K562 (cell line): ENCODE results near the gene ABL1. TPM values are rescaled to one million over a fixed set of nuclear protein-coding genes. Genes with fewer than 3 reads are reported as not detected.
"Not testable (repeated sequence)": the region's sequence is repeated elsewhere in the genome, so short reads cannot be mapped to it uniquely, and the experiment has no call there.

Source experiments
- ATAC-seq: fragments of 200-7000 bp; cut with Tn5 transposase; 3 replicates; pipeline ENCODE4 v1.9.1; 2020; ENCODE audit warnings: moderate library complexity
- BruUV-seq: library from RNA; stranded (reverse); fragments of 400-500 nt; replicated peaks from 2 replicates; lab custom pipeline; 2021; lab: Mats Ljungman, UMichigan
- CTCF ChIA-PET: fragments of 300-600 bp; formaldehyde crosslinking; extraction: SDS; loops from one replicate; lab custom pipeline; 2021; ENCODE audit warnings: low intra/inter-chr PET ratio; lab: Yijun Ruan, JAX
- POLR2A ChIA-PET: fragments of 300-600, 350-650 bp; sonication (Branson Sonifier 250); formaldehyde crosslinking; extraction: SDS; loops from one replicate; lab custom pipeline; 2021; ENCODE audit warnings: antibody characterized with exemption, inconsistent platforms; lab: Yijun Ruan, JAX
- DNase-seq, 4 experiments: peaks; one replicate each; pipeline versions ENCODE4 v3.0.0 to v3.0.0-alpha.2; 2011 to 2018; ENCODE audit warnings: low spot score in 3 of 4, mixed read lengths in 3 of 4; ENCODE audit errors: extremely low read depth in 1 of 4
- FAIRE-seq: peaks from 2 replicates; lab custom pipeline; 2011; peaks lifted over from hg19 to GRCh38; lab: Jason Lieb, UNC
- H2AFZ ChIP-seq: 2 replicates; pipeline ENCODE4 v1.6.0; 2011; ENCODE audit warnings: low read depth, low read length, control low read depth, inconsistent platforms
- H3K27ac ChIP-seq: fragments of 200-600 bp; 3 replicates; pipeline ENCODE4 v1.8.0; 2011; ENCODE audit warnings: low read depth, mild to moderate bottlenecking, control low read depth, inconsistent platforms, low read length, moderate library complexity, mixed read lengths; ENCODE audit errors: extremely low read depth
- H3K27me3 ChIP-seq, 2 experiments: fragments of 300-600 bp in 1 of 2; 2 replicates in 1 of 2; 3 replicates in 1 of 2; pipeline versions ENCODE4 v1.6.0 to v1.8.0; 2011; ENCODE audit warnings: inconsistent platforms in 2 of 2, low read length in 2 of 2, mild to moderate bottlenecking in 1 of 2, mixed read lengths in 1 of 2, moderate library complexity in 1 of 2; ENCODE audit not compliant: control insufficient read depth in 2 of 2, insufficient read depth in 2 of 2
- H3K36me3 ChIP-seq: fragments of 300-600 bp; 3 replicates; pipeline ENCODE4 v1.8.0; 2011; ENCODE audit warnings: mild to moderate bottlenecking, low read length, inconsistent platforms; ENCODE audit not compliant: control insufficient read depth, insufficient read depth
- H3K4me1 ChIP-seq, 2 experiments: fragments of 200-600 bp in 1 of 2; replicated peaks in 1 of 2; 2 replicates in 1 of 2; 3 replicates in 1 of 2; pipeline versions ENCODE4 v1.5.1 to v1.8.0; 2011; ENCODE audit warnings: inconsistent platforms in 2 of 2, low read length in 2 of 2, mild to moderate bottlenecking in 1 of 2, mixed read lengths in 1 of 2, moderate library complexity in 1 of 2; ENCODE audit not compliant: control insufficient read depth in 2 of 2, insufficient read depth in 2 of 2
- H3K4me2 ChIP-seq: 2 replicates; pipeline ENCODE4 v1.6.1; 2011; ENCODE audit warnings: low read length, control low read depth, inconsistent platforms, mixed read lengths; ENCODE audit not compliant: insufficient read depth
- H3K4me3 ChIP-seq: fragments of 200-600 bp; sonication (generic), shearing (Covaris generic); 2 replicates; pipeline ENCODE4 v1.5.1; 2016; ENCODE audit warnings: control low read depth, inconsistent platforms
- H3K79me2 ChIP-seq: fragments of 200-600 bp; 3 replicates; pipeline ENCODE4 v1.8.0; 2011; ENCODE audit warnings: low read length, inconsistent platforms; ENCODE audit not compliant: control insufficient read depth, insufficient read depth
- H3K9ac ChIP-seq, 2 experiments: 2 replicates each; pipeline versions ENCODE4 v1.6.0 to v1.6.1; 2011; ENCODE audit warnings: low read depth in 2 of 2, low read length in 2 of 2, control low read depth in 1 of 2, inconsistent platforms in 1 of 2, mild to moderate bottlenecking in 1 of 2, mixed read lengths in 1 of 2; ENCODE audit not compliant: insufficient read depth in 1 of 2
- H3K9me1 ChIP-seq: one replicate; pipeline ENCODE4 v1.6.0; 2011; ENCODE audit warnings: inconsistent platforms, mild to moderate bottlenecking, low read length, moderate library complexity; ENCODE audit not compliant: control insufficient read depth, insufficient read depth
- H3K9me3 ChIP-seq: replicated peaks from 2 replicates; pipeline ENCODE4 v1.5.1; 2011; ENCODE audit warnings: low read depth, low read length, inconsistent platforms; ENCODE audit not compliant: control insufficient read depth, insufficient read depth
- H4K20me1 ChIP-seq: replicated peaks from 2 replicates; pipeline ENCODE4 v1.6.1; 2011; ENCODE audit warnings: low read length, inconsistent platforms, mixed read lengths; ENCODE audit not compliant: control insufficient read depth, insufficient read depth
- IFI16 ChIP-seq: fragments of 250-450 bp; sonication (Bioruptor Pico); IDR thresholded peaks from 2 replicates; pipeline ENCODE4 v2.1.2; 2022; ENCODE audit warnings: mild to moderate bottlenecking, inconsistent platforms
- WGBS: fragments of 100-300 bp; shearing (Covaris generic); methylation state at CpG from one replicate; pipeline ENCODE4 v1.1.6; 2016; ENCODE audit warnings: low coverage, mixed read lengths; ENCODE audit not compliant: insufficient coverage; ENCODE audit errors: missing lambda C conversion rate; 5-methylcytosine and 5-hydroxymethylcytosine counted together
- in situ Hi-C: fragments of 300-500 bp; cut with MboI; formaldehyde crosslinking; loops from 4 replicates; pipeline ENCODE4 v1.15.0; 2018; ENCODE audit warnings: inconsistent platforms, mixed read lengths
- intact Hi-C: fragments of 100-400 bp; cut with micrococcal nuclease; formaldehyde crosslinking; loops from 2 replicates; pipeline ENCODE4 v1.14.2; 2022
- polyA plus RNA-seq, 8 experiments: library from polyadenylated mRNA; depleted of rRNA in 4 of 8; stranded (reverse) in 5 of 8; unstranded in 3 of 8; fragments of >200 nt; fragmentation: Nextera tagmentation in 2 of 8; fragmentation: Illumina TruSeq in 1 of 8; extraction: Ambion mirVana in 2 of 8; extraction: Trizol in 1 of 8; gene quantifications; 2 replicates each; pipeline versions ENCODE4 v1.2.1 to v1.2.3, GENCODE V29; 2011 to 2014; ENCODE audit warnings: inconsistent platforms in 1 of 8, missing spikeins in 1 of 8
- total RNA-seq, 7 experiments: library from RNA; depleted of rRNA in 6 of 7; stranded (reverse); fragments of >200 nt in 6 of 7; fragmentation: Illumina TruSeq in 2 of 7; extraction: Trizol in 2 of 7; gene quantifications; 2 replicates each; pipeline versions ENCODE4 v1.2.1 to v1.2.3, GENCODE V29; 2011 to 2021; ENCODE audit warnings: low replicate concordance in 1 of 7
- TF ChIP-seq, protein P1 (sequence below), 2 experiments: IDR thresholded peaks; 2 replicates each; pipeline ENCODE4 v1.6.1; 2011; ENCODE audit warnings: borderline replicate concordance in 1 of 2, control low read depth in 1 of 2, low read depth in 1 of 2, low read length in 1 of 2, mild to moderate bottlenecking in 1 of 2, mixed read lengths in 1 of 2, moderate library complexity in 1 of 2; ENCODE audit not compliant: insufficient read depth in 1 of 2, insufficient read length in 1 of 2, poor library complexity in 1 of 2, severe bottlenecking in 1 of 2; ENCODE audit errors: extremely low read depth in 1 of 2

Gene ABL1
- total and polyA plus RNA-seq, 9 of the 15 experiments (the other 6 are each of a cell fraction or from before 2014, with no cell fraction given) = 1.5 to 130 (median 37.8) TPM

DNA sequence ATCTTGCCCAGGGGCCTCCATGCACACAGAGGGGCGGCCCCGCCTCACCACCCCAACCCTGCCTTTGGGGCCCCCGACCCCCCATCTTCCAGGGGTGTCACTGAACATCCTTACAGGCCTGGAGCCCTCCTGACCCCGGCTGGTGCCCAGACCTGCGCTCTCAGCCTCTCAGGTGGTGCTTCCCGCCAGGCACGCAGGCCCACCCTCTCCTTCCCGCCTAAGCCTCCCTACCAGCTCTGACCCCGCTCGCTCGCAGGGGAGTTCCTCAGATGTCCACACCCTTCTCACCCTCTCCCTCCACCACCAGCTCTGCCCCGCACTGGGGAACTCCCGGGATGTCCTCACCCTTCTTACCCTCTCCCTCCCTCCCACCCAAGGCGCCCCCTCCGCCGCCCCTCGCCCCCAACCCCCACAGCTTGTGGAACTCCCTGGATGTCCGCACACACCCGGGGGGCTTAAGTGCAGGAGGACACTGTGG, 73.9 kb downstream of the ABL1 start:
- in situ Hi-C loops = no loop called here
- Histone ChIP-seq H3K4me1 (peaks cover 0 to 49% of the 10 kb centered on the region in 2 experiments; a peak in 2 of 5 replicates), H3K4me3 (no peak overlapping the region), H3K9me1 (peaks cover 14% of the 10 kb centered on the region), H3K9me3 (no peaks in the 10 kb centered on the region), H3K4me2 (no peak overlapping the region), H3K27ac (no peak overlapping the region), H3K9ac (peak overlapping the region in 1 of 2 experiments; percentile 23; a peak in 1 of 4 replicates), H2AFZ (no peak overlapping the region), H3K36me3 (no peaks in the 10 kb centered on the region), H4K20me1 (peaks cover 67% of the 10 kb centered on the region), H3K79me2 (no peaks in the 10 kb centered on the region), H3K27me3 (peaks cover 83 to 87% of the 10 kb centered on the region in 2 experiments)
- intact Hi-C loops = no loop called here
- peak in 3 of 4 experiments; percentile 67 to 74 (median 73) for DNase-seq
- no TSS peak for BruUV-seq
- ChIA-PET CTCF (interaction anchor here (0.7 to 1.0 kb wide), 2 partner anchors 19 to 43 kb away, joined by 3 to 4 read pairs; no protein-coding TSS in a partner anchor), POLR2A (interaction anchor here (0.5 to 25.7 kb wide), 7 partner anchors 9 to 224 kb away, joined by 3 to 582 read pairs (median 6); partner anchors contain the start of gene QRFP)
- WGBS = 2% methylated on average over 19 of the region's 19 CpGs
- FAIRE-seq = no peak
- ATAC-seq = peak; percentile 1; the same call in 2 of the 3 replicates
- TF ChIP-seq, protein P1, sequence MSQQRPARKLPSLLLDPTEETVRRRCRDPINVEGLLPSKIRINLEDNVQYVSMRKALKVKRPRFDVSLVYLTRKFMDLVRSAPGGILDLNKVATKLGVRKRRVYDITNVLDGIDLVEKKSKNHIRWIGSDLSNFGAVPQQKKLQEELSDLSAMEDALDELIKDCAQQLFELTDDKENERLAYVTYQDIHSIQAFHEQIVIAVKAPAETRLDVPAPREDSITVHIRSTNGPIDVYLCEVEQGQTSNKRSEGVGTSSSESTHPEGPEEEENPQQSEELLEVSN (IDR thresholded peaks at IDR 0.05; ENCODE audit: borderline replicate concordance in 1 of 2, extremely low read depth in 1 of 2, insufficient read depth in 1 of 2, insufficient read length in 1 of 2, low read depth in 1 of 2, low read length in 1 of 2, poor library complexity in 1 of 2, severe bottlenecking in 1 of 2) = peak in 1 of 2 experiments; percentile 30
- TF ChIP-seq IFI16 = no peak

DNA sequence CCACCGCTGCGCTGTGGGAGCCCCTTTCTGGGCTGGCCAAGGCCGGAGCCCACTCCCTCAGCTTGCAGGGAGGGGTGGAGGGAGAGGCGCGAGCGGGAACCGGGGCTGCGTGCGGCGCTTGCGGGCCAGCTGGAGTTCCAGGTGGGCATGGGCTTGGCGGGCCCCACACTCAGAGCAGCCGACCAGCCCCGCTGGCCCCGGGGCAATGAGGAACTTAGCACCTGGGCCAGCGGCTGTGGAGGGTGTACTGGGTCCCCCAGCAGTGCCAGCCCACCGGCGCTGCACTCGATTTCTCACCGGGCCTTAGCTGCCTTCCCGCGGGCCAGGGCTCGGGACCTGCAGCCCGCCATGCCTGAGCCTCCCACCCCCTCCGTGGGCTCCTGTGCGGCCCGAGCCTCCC, 75.0 kb downstream of the ABL1 start:
- Histone ChIP-seq H3K4me1 (peaks cover 0 to 53% of the 10 kb centered on the region in 2 experiments; a peak in 2 of 5 replicates), H4K20me1 (peaks cover 69% of the 10 kb centered on the region), H3K27me3 (peaks cover 84 to 87% of the 10 kb centered on the region in 2 experiments), H3K9me1 (peaks cover 18% of the 10 kb centered on the region)
- 33% methylated on average over 27 of the region's 27 CpGs for WGBS
- H3K9me3 ChIP-seq, H3K4me3 ChIP-seq, intact Hi-C loops, BruUV-seq, in situ Hi-C loops, H3K27ac ChIP-seq, DNase-seq, H3K36me3 ChIP-seq, H3K9ac ChIP-seq, H3K4me2 ChIP-seq, ATAC-seq, H2AFZ ChIP-seq, H3K79me2 ChIP-seq, FAIRE-seq: not testable (repeated sequence)
- POLR2A ChIA-PET = interaction anchor here (0.7 to 25.7 kb wide), 5 partner anchors 10 to 125 kb away, joined by 3 to 582 read pairs (median 21); partner anchors contain the start of gene QRFP
- CTCF ChIA-PET = interaction anchor here (1.0 kb wide), 1 partner anchor 44 kb away, joined by 4 read pairs; no protein-coding TSS in a partner anchor
